ENCODE results near the gene SNX27.

Gene SNX27

DNA sequence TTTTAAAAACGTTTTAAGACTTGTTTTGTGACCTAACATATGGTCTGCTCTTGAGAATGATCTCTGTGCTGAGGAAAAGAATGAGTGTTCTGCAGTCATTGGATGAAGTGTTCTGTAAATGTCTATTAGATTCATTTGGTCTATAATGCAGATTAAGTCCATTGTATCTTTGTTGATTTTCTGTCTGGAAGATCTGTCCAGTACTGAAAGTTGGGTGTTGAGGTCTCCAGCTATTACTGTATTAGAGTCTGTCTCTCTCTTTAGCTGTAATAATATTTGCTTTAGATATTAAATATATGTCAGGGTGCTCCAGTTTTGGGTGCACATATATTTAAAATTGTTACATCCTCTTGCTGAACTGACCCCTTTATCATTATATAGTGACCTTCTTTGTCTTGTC is 61.6 kb downstream of the SNX27 start:
- H3K9me2 ChIP-seq (replicated peaks; ENCODE audit: control insufficient read depth, low read length): no peaks in the 10 kb centered on the region
- no peaks in the 10 kb centered on the region for H3K9me3 ChIP-seq (ENCODE audit: control insufficient read depth, insufficient read depth, low read length)
- no peak overlapping the region for H3K4me2 ChIP-seq (ENCODE audit: low read length)
- peaks cover 17% of the 10 kb centered on the region for H3K36me3 ChIP-seq (ENCODE audit: control insufficient read depth, low read length)
- TF ChIP-seq, protein P1, sequence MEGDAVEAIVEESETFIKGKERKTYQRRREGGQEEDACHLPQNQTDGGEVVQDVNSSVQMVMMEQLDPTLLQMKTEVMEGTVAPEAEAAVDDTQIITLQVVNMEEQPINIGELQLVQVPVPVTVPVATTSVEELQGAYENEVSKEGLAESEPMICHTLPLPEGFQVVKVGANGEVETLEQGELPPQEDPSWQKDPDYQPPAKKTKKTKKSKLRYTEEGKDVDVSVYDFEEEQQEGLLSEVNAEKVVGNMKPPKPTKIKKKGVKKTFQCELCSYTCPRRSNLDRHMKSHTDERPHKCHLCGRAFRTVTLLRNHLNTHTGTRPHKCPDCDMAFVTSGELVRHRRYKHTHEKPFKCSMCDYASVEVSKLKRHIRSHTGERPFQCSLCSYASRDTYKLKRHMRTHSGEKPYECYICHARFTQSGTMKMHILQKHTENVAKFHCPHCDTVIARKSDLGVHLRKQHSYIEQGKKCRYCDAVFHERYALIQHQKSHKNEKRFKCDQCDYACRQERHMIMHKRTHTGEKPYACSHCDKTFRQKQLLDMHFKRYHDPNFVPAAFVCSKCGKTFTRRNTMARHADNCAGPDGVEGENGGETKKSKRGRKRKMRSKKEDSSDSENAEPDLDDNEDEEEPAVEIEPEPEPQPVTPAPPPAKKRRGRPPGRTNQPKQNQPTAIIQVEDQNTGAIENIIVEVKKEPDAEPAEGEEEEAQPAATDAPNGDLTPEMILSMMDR (IDR thresholded peaks at IDR 0.05; ENCODE audit: low read depth, low read length, poor library complexity, severe bottlenecking): no peak
- no peak overlapping the region for H3K27ac ChIP-seq (ENCODE audit: low read depth, low read length)
- no peaks in the 10 kb centered on the region for H3K27me3 ChIP-seq (ENCODE audit: control insufficient read depth, low read length)
- no peak overlapping the region for H3K4me3 ChIP-seq (ENCODE audit: low read length)
- H3F3A ChIP-seq (ENCODE audit: control insufficient read depth, insufficient read depth): no peaks in the 10 kb centered on the region
- H3K4me1 ChIP-seq (ENCODE audit: control insufficient read depth, low read length): no peaks in the 10 kb centered on the region
- H3K79me2 ChIP-seq (ENCODE audit: control insufficient read depth, low read length): no peaks in the 10 kb centered on the region
- no peaks in the 10 kb centered on the region for H4K20me1 ChIP-seq (ENCODE audit: control insufficient read depth, insufficient read depth, low read depth, low read length)

DNA sequence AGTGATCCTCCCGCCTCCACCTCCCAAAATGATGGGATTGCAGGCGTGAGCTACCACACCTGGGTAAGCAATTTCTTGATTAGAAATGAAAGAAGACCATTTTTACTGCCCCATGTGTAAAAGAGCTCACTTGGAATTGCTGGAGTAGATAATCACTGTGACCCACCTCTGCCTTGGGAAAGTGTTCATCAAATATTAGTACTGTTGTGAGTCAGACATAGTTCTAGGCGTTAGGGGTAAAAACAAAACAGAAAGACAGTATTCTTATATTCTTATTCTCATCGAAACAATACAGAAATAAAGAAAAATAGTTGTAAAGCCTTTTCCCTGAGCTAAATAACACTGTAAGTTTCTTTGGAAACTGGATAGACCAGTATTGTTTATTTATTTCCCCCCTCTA is 68.5 kb downstream of the SNX27 start:
- Histone ChIP-seq H3K4me3 (ENCODE audit: low read length) (no peak overlapping the region), H3K27me3 (ENCODE audit: control insufficient read depth, low read length) (no peaks in the 10 kb centered on the region), H3F3A (ENCODE audit: control insufficient read depth, insufficient read depth) (no peaks in the 10 kb centered on the region), H3K9me2 (replicated peaks; ENCODE audit: control insufficient read depth, low read length) (no peaks in the 10 kb centered on the region), H3K79me2 (ENCODE audit: control insufficient read depth, low read length) (no peaks in the 10 kb centered on the region), H4K20me1 (ENCODE audit: control insufficient read depth, insufficient read depth, low read depth, low read length) (no peaks in the 10 kb centered on the region), H3K9me3 (ENCODE audit: control insufficient read depth, insufficient read depth, low read length) (no peaks in the 10 kb centered on the region), H3K4me2 (ENCODE audit: low read length) (no peak overlapping the region), H3K36me3 (ENCODE audit: control insufficient read depth, low read length) (no peaks in the 10 kb centered on the region; the same call in 1 of the 2 replicates), H3K27ac (ENCODE audit: low read depth, low read length) (no peak overlapping the region), H3K4me1 (ENCODE audit: control insufficient read depth, low read length) (no peaks in the 10 kb centered on the region)
- TF ChIP-seq, protein P1 (IDR thresholded peaks at IDR 0.05; ENCODE audit: low read depth, low read length, poor library complexity, severe bottlenecking): no peak
- no peak for TF ChIP-seq EZH2phosphoT487 (IDR thresholded peaks at IDR 0.05; ENCODE audit: borderline replicate concordance, low read length)

DNA sequence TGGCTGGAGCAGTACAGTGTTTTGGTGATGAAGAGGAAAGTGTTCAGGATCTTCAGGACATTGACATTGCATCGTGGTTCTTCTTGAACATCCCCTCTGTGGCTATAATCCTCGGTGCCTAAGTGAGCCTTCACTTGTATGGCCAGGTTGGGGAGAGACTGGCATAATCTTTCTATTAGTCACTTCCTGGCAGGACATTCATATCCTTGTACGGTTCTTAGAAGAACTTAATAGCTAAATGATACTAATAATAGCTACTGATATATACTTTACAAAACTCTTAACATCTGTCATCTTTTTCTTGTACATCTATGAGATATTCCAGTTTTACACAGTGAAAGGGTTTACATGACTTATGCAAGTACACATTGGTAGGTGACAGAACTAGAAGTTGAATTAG is 69.0 kb downstream of the SNX27 start:
- Histone ChIP-seq H3K27ac (ENCODE audit: low read depth, low read length) (no peak overlapping the region), H3K4me3 (ENCODE audit: low read length) (no peak overlapping the region), H3K4me2 (ENCODE audit: low read length) (no peak overlapping the region)

More for the DNA sequence above, 69.0 kb downstream of the SNX27 start:
- no peaks in the 10 kb centered on the region for H3K27me3 ChIP-seq (ENCODE audit: control insufficient read depth, low read length)
- H3K9me3 ChIP-seq (ENCODE audit: control insufficient read depth, insufficient read depth, low read length): no peaks in the 10 kb centered on the region
- no peaks in the 10 kb centered on the region for H3K9me2 ChIP-seq (replicated peaks; ENCODE audit: control insufficient read depth, low read length)
- no peaks in the 10 kb centered on the region; the same call in 1 of the 2 replicates for H3K36me3 ChIP-seq (ENCODE audit: control insufficient read depth, low read length)
- H4K20me1 ChIP-seq (ENCODE audit: control insufficient read depth, insufficient read depth, low read depth, low read length): no peaks in the 10 kb centered on the region
- TF ChIP-seq EZH2phosphoT487 (IDR thresholded peaks at IDR 0.05; ENCODE audit: borderline replicate concordance, low read length): no peak
- TF ChIP-seq, protein P1 (IDR thresholded peaks at IDR 0.05; ENCODE audit: low read depth, low read length, poor library complexity, severe bottlenecking): no peak
- no peaks in the 10 kb centered on the region for H3K4me1 ChIP-seq (ENCODE audit: control insufficient read depth, low read length)
- H3K79me2 ChIP-seq (ENCODE audit: control insufficient read depth, low read length): no peaks in the 10 kb centered on the region
- H3F3A ChIP-seq (ENCODE audit: control insufficient read depth, insufficient read depth): no peaks in the 10 kb centered on the region

All from DOHH2 (cell line).